Stimulated activated CD8-positive, alpha-beta memory T cell treated with anti-CD3 and anti-CD28 coated beads, Interleukin-7, amount 100 ng/mL, for 24 hours (primary cell): ENCODE measurements around the gene FBXL22.
"Not testable (repeated sequence)": the region's sequence is repeated elsewhere in the genome, so short reads cannot be mapped to it uniquely, and the experiment has no call there.

Experiments used
- DNase-seq: peaks from one replicate; pipeline ENCODE4 v3.0.0-alpha.2; 2020; ENCODE audit warnings: low read depth

FBXL22 gene

DNA sequence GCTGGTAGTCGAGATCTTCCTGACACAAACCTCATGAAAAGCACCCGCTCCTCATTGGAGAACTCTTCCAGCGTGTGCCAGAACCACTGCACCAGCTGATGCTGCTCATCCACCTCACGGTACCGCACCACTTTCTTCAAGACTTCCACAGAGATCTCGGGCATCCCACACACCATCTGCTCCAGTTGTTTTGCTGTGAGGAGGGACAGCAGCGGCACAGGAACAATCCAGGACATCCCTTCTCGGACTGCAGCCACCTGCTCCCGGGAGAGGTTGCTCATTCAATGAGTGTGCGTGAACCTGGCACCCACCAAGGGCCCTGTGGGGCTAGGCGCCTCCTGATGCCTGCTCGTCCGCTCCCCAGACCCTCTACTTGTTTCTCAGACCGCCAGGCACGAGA, 15.1 kb downstream of the FBXL22 start:
- DNase-seq, result no peak

DNA sequence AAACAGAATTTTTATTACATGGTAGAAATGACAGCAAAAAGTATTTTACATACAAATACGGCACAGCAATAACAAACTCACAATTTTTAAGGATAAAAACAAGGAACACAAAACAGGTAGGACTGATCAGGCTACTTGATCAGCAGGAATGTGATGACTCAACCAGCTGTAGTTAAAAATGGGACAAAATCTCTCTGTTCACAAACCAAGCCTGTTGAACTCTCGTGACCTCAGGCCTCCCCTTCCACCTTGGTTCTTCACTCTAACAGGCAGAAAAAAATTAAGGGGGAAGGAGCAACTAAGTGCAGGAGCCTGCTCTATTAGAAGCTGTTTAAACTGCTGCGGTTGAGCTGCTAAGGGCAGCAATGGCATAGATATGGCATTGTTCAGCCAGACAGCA, 18.7 kb downstream of the FBXL22 start:
- no peak for DNase-seq

DNA sequence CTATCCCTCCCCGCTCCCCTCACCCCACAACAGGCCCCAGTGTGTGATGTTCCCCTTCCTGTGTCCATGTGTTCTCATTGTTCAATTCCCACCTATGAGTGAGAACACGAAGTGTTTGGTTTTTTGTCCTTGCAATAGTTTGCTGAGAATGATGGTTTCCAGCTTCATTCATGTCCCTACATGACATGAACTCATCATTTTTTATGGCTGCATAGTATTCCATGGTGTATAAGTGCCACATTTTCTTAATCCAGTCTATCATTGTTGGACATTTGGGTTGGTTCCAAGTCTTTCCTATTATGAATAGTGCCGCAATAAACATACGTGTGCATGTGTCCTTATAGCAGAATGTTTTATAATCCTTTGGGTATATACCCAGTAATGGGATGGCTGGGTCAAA, 20.0 kb downstream of the FBXL22 start:
- DNase-seq, result not testable (repeated sequence)

DNA sequence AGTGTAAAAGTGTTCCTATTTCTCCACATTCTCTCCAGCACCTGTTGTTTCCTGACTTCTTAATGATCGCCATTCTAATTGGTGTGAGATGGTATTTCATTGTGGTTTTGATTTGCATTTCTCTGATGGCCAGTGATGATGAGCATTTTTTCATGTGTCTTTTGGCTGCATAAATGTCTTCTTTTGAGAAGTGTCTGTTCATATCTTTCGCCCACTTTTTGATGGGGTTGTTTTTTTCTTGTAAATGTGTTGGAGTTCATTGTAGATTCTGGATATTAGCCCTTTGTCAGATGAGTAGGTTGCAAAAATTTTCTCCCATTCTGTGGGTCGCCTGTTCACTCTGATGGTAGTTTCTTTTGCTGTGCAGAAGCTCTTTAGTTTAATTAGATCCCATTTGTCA, 20.4 kb downstream of the FBXL22 start:
- DNase-seq, result not testable (repeated sequence)

DNA sequence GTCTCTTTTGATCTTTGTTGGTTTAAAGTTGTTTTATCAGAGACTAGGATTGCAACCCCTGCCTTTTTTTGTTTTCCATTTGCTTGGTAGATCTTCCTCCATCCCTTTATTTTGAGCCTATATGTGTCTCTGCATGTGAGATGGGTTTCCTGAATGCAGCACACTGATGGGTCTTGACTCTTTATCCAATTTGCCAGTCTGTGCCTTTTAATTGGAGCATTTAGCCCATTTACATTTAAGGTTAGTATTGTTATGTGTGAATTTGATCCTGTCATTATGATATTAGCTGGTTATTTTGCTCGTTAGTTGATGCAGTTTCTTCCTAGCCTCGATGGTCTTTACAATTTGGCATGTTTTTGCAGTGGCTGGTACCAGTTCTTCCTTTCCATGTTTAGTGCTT, 23.6 kb downstream of the FBXL22 start:
- not testable (repeated sequence) for DNase-seq

DNA sequence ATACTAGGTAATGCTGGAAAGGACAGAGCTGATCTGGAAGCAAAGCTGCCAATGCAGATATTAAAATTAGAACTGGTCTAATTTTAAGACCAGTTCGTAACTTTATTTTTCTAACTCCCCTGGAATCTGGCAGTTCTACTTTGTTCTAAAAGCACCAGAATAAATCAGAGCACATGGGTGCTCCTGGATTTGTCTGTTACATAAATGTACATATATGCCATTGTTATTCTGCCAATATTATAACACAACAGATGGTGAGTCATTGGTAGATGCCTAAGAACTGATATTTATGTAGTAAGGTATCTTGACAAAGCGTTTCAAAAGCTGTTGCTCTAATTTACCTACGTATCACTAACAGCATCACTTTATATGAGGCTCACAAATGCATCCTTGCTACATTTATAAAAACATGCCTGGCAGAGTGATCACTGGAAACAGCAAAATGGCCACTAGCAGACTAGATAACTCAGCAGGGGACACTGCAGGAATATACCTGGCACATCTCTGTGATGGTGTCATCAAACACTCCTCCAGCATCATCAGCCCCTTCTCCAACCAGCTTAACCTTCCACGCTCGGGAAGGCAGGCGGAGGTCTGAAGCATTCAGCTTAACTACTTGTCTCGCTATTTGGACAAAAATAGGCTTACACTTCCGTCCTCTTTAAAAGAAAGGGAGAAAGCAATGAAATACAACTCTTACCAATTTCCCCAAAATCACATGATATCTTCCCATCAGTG, 26.2 kb downstream of the FBXL22 start:
- DNase-seq, result no peak

DNA sequence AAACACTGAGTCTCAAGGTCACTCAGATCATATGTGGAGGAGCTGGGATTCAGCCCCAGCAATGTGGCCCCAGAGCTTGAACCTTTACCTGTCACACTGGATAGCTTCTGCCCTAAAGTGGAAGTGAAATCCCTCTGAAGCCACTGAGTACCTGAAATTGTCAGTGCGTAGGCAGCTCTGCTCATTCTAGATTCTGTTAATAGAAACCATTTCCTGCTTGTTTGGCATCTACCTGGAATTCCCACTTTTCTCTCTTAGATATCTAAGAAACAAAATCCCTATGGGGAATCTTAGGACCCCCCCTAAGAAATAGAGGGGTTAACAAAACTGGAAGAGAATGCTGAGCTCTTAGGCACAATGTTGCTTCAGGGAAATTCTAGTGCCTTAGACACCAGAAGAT, 29.8 kb downstream of the FBXL22 start:
- DNase-seq, result no peak

DNA sequence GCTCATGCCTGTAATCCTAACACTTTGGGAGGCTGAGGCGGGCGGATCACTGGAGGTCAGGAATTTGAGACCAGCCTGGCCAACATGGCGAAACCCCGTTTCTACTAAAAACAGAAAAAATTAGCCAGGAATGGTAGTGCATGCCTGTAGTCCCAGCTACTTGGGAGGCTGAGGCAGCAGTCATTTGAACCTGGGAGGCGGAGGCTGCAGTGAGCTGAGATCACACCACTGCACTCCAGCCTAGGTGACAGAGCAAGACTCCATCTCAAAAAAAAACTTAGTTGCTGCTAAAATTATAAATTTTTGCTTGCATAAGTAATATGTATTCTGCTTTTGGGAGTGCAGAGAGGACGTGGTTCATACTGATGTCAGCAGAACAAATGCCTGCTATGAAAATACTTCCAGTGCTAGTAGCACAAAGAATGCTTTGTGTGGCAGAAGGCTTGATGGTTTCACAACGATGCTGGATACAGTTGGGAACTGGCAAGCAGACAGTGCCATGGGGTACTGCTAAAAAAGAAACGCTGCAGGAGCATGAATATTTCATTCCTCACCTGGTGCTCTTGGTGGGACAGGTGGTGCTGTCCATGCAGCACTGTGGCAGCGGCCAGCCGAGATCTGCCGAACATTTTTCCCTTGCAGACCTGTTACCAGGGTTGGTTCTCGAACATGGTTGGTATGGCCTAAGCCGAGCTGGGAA, 31.1 kb downstream of the FBXL22 start:
- DNase-seq, result no peak

DNA sequence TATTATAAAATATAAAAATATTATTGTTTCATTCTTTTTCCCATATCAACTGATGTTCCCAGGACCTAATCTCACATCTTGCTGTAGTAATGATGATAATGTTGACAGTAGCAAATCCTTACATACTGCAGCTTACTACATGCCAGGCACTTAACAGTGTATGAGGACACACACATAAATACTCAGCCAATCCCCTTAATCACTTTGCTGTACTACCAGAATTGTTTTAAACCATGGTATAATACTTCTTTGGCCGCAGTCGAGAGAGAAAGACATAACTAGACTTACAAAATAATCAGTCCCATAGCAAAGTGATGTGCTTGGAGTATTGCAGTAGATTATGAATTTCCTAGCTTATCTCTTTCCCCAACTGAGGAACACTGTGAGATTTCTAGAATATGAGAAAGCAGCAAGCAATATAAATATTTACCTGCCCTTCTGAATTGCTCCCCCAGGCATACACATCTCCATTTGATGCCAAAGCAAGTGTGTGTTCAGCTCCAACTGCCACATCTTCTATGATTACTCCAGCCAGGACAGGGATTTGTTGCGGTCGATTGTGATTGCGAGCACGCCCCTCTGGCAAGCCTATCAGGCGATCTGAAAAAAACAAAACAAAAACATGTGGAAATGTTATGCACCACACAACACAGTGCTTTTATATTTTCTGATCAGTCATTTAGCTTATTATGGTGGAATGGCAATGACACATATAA, 33.0 kb downstream of the FBXL22 start:
- DNase-seq, result no peak

DNA sequence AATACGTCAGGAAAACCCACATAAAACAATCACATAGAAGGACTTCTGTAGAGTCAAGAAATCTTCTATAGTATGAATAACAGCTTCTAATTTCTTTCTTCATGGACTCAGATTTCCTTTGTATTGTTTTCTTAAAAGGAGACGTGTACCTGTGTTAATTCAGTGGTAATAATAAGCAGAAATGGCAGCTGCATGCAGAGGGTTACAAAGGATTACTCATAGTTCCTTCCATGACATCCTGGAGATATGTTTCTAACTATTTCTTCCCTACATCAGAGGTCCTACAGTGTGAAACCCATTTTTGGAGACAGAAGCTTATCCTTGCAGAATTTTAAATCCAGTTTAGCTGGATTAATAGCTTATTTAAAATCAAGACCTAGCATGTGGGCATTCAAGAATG, 36.1 kb downstream of the FBXL22 start:
- DNase-seq, result no peak

DNA sequence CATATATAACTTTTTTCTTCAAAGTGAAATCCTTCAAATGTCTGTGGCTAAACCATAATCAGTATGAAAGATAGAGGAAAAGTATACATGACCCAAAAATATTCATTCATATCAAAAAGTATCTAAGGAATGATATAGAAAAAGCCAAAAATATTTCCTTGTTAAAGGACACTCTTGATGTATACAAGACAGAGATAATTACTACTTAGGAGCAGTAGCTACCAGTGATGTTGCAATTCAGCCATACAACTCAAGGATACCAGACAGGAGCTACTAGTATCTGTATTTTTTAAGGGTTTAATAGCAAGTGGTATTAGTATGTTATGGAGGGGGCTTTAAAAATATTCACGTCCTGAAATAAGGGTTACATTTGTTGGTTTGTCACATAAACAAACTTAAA, 37.0 kb downstream of the FBXL22 start:
- no peak for DNase-seq

DNA sequence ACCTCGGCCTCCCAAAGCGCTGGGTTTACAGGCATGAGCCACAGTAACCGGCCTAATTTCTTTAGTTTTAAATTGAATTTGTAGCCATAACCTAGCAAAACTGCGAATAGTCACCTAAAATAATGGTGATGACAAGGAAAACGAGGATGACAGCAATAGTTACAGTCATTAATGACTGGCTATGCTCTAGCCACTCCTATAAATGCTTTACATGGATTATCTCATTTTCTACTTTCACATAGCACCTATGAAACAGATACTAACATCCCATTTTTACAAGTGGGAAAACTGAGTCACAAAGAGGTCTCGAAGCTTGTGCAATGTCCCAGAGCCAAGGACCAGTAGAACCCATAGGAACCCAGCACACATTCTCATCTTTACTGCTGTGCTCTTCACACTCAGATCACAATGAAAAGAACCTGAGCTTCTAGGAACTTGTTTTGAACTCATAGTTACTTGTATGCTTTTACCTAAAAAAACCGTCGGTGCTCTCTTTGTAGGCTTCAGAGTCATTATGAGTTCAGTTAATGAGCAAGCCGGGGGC, 39.4 kb downstream of the FBXL22 start:
- DNase-seq, result no peak

DNA sequence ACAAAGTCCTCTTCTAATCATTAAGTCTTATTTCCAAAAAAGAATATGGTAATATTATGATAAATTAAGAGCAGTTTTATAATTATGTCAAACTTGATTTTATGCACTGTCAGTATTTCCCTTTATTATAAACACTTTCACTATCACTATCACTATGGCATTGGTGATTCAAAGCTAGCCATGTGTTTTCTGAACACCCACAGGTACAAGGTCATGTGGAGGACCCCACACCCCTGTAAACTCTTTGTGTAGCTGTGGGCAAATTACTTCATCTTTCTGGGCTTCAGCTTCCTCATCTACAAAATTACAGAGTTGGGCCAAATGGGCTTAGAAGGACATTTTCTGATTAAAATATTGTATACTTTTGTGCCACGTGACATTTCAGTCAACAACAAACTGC, 41.7 kb downstream of the FBXL22 start:
- no peak for DNase-seq

DNA sequence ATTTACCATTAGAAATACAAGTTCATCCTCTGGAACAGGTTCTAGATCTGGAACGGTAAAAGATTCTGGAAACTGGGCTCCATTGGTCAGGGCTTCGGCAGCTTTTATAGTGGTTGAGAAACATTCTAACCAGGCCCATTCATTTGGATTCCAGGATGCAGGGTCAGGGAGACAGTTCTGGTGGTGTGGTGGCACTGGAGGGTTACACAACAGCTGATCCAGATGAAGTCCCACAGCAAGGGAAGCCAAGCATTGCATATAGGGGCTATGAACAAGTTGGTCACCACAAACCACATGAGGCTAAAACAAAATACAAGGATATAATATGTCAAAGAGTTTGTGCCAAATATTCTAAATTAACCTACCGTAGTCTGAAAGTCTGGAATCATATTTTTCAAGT, 43.0 kb downstream of the FBXL22 start:
- no peak for DNase-seq
